ENCODE results near the gene RPS6KB2. TPM values are rescaled to one million over a fixed set of nuclear protein-coding genes. Genes with fewer than 3 reads are reported as not detected.
"Not testable (repeated sequence)": the region's sequence is repeated elsewhere in the genome, so short reads cannot be mapped to it uniquely, and the experiment has no call there.

The RPS6KB2 gene
- total and polyA plus RNA-seq, 2 of the 4 experiments (the other 2 are of a cell fraction), result 50.7 to 58.4 TPM

- dilution Hi-C loops (cut with HindIII; ENCODE audit: low sequenced_read_pairs, unreplicated experiment), result no loop called here
- no peak overlapping the region for H4K8ac ChIP-seq (ENCODE audit: low read depth in 2 of 2, low read length in 2 of 2)
- H3K27ac ChIP-seq (ENCODE audit: insufficient read depth, low read length), result no peak overlapping the region
- no peak overlapping the region for H2BK15ac ChIP-seq (ENCODE audit: low read depth, low read length)
- peak overlapping the region; percentile 72 for H2AK9ac ChIP-seq (replicated peaks; ENCODE audit: low read depth, low read length, poor library complexity)
- H3K27me3 ChIP-seq (ENCODE audit: control insufficient read depth, insufficient read depth, low read length), result peaks cover 3% of the 10 kb centered on the region
- H3K36me3 ChIP-seq (ENCODE audit: control insufficient read depth, insufficient read depth, low read length), result no peaks in the 10 kb centered on the region
- no peaks in the 10 kb centered on the region for H3K9me1 ChIP-seq (ENCODE audit: insufficient read depth, low read length)
- H2AK5ac ChIP-seq (ENCODE audit: low read depth, low read length), result no peak overlapping the region
- no peak overlapping the region for H4K91ac ChIP-seq (ENCODE audit: insufficient read depth, low read depth, low read length)
- BruUV-seq (replicated peaks), result no TSS peak
- H4K5ac ChIP-seq (ENCODE audit: low read depth, low read length), result no peak overlapping the region
- H3K14ac ChIP-seq (replicated peaks; ENCODE audit: low read depth, low read length), result no peak overlapping the region
- no peak overlapping the region for H3K4ac ChIP-seq (ENCODE audit: low read depth, low read length)
- no peak overlapping the region for H2BK5ac ChIP-seq (ENCODE audit: low read depth, low read length, poor library complexity, severe bottlenecking)
- peaks cover 0 to 8% of the 10 kb centered on the region in 2 experiments; a peak in 2 of 4 replicates for H3K79me1 ChIP-seq (ENCODE audit: low read depth in 1 of 2, low read length in 2 of 2)
- no peak overlapping the region for H3K9ac ChIP-seq (ENCODE audit: low read depth, low read length)
- no peak overlapping the region for H3K18ac ChIP-seq (ENCODE audit: low read depth, low read length)
- H3K4me3 ChIP-seq (ENCODE audit: insufficient read depth, low read depth, low read length), result no peak overlapping the region
- DNase-seq (no peak), ATAC-seq (ENCODE audit: low read depth) (no peak)
- peaks cover 4% of the 10 kb centered on the region for H3K4me1 ChIP-seq (ENCODE audit: control insufficient read depth, insufficient read depth, low read length)
- TF ChIP-seq RCOR1 (IDR thresholded peaks at IDR 0.05; ENCODE audit: insufficient replicate concordance, low read length) (no peak), RFX5 (IDR thresholded peaks at IDR 0.05; ENCODE audit: low read depth, low read length) (no peak), CTCF (conservative IDR thresholded peaks at IDR 0.05; ENCODE audit: low read depth, low read length) (no peak), RAD21 (IDR thresholded peaks at IDR 0.05; ENCODE audit: low read length) (no peak), MAFK (IDR thresholded peaks at IDR 0.05; ENCODE audit: low read depth, low read length) (no peak), FOS (IDR thresholded peaks at IDR 0.05; ENCODE audit: low read depth, low read length) (no peak), CEBPB (IDR thresholded peaks at IDR 0.05; ENCODE audit: low read depth, low read length) (no peak), SMC3 (IDR thresholded peaks at IDR 0.05; ENCODE audit: low read depth, low read length) (no peak), CHD1 (IDR thresholded peaks at IDR 0.05; ENCODE audit: low read depth, low read length) (no peak)
- H2BK120ac ChIP-seq (ENCODE audit: low read depth, low read length), result no peak overlapping the region
- no peaks in the 10 kb centered on the region for H3K9me3 ChIP-seq (ENCODE audit: control insufficient read depth, insufficient read depth, low read length)
- H2AFZ ChIP-seq (replicated peaks; ENCODE audit: low read length, poor library complexity), result no peak overlapping the region
- H2BK20ac ChIP-seq (ENCODE audit: low read depth, low read length), result no peak overlapping the region
- no peak overlapping the region for H3K4me2 ChIP-seq (ENCODE audit: low read depth, low read length)
- POLR2A ChIA-PET (ENCODE audit: unreplicated experiment), result no interaction called here
- CTCF ChIA-PET, result interaction anchor here (0.6 kb wide), 1 partner anchor 72 kb away, joined by 3 read pairs; no protein-coding TSS in a partner anchor
- WGBS, 2 experiments (ENCODE audit: extremely low coverage in 2 of 2, insufficient read length in 1 of 2), result no CpG with 5 or more reads among the region's 7 CpGs
- no peak overlapping the region for H3K23ac ChIP-seq (ENCODE audit: low read depth, low read length)
- in situ Hi-C loops (cut with MboI; ENCODE audit: low sequenced_read_pairs), result no loop called here
- intact Hi-C loops (cut with micrococcal nuclease), result no loop called here
- no peaks in the 10 kb centered on the region for H4K20me1 ChIP-seq (ENCODE audit: insufficient read depth, low read length)
- no peak overlapping the region for H3K56ac ChIP-seq (ENCODE audit: extremely low read depth, insufficient read depth, low read length)
These were observed 44.6 kb downstream of the RPS6KB2 start for GRCh38 chr11:67472882-67473281.

- BruUV-seq (replicated peaks); H3K27me3 ChIP-seq (ENCODE audit: control insufficient read depth, insufficient read depth, low read length); H3K9me3 ChIP-seq (ENCODE audit: control insufficient read depth, insufficient read depth, low read length); H3K79me1 ChIP-seq (ENCODE audit: low read depth in 1 of 2, low read length in 2 of 2); ATAC-seq (ENCODE audit: low read depth); H2BK5ac ChIP-seq (ENCODE audit: low read depth, low read length, poor library complexity, severe bottlenecking); H3K23ac ChIP-seq (ENCODE audit: low read depth, low read length); H3K4me1 ChIP-seq (ENCODE audit: control insufficient read depth, insufficient read depth, low read length); H3K4ac ChIP-seq (ENCODE audit: low read depth, low read length); H4K20me1 ChIP-seq (ENCODE audit: insufficient read depth, low read length); H3K9me1 ChIP-seq (ENCODE audit: insufficient read depth, low read length); H3K36me3 ChIP-seq (ENCODE audit: control insufficient read depth, insufficient read depth, low read length); H2AFZ ChIP-seq (replicated peaks; ENCODE audit: low read length, poor library complexity); intact Hi-C loops (cut with micrococcal nuclease); H3K14ac ChIP-seq (replicated peaks; ENCODE audit: low read depth, low read length); H3K18ac ChIP-seq (ENCODE audit: low read depth, low read length); H4K5ac ChIP-seq (ENCODE audit: low read depth, low read length); POLR2A ChIA-PET (ENCODE audit: unreplicated experiment); DNase-seq; H2BK15ac ChIP-seq (ENCODE audit: low read depth, low read length); H3K4me2 ChIP-seq (ENCODE audit: low read depth, low read length); H2BK120ac ChIP-seq (ENCODE audit: low read depth, low read length); H2AK9ac ChIP-seq (replicated peaks; ENCODE audit: low read depth, low read length, poor library complexity); H4K8ac ChIP-seq (ENCODE audit: low read depth in 2 of 2, low read length in 2 of 2); in situ Hi-C loops (cut with MboI; ENCODE audit: low sequenced_read_pairs); H2BK20ac ChIP-seq (ENCODE audit: low read depth, low read length); H3K56ac ChIP-seq (ENCODE audit: extremely low read depth, insufficient read depth, low read length); dilution Hi-C loops (cut with HindIII; ENCODE audit: low sequenced_read_pairs, unreplicated experiment); H3K9ac ChIP-seq (ENCODE audit: low read depth, low read length); H3K4me3 ChIP-seq (ENCODE audit: insufficient read depth, low read depth, low read length); H3K27ac ChIP-seq (ENCODE audit: insufficient read depth, low read length); H2AK5ac ChIP-seq (ENCODE audit: low read depth, low read length); H4K91ac ChIP-seq (ENCODE audit: insufficient read depth, low read depth, low read length): not testable (repeated sequence)
- CTCF ChIA-PET, result interaction anchor here (0.6 kb wide), 1 partner anchor 95 kb away, joined by 4 read pairs; no protein-coding TSS in a partner anchor
- 89% methylated on average over 7 of the region's 10 CpGs; no CpG with 5 or more reads in 1 of the 2 experiments for whole genome bisulfite sequencing, 2 experiments (ENCODE audit: extremely low coverage in 2 of 2, insufficient read length in 1 of 2)
These were observed 48.4 kb downstream of the RPS6KB2 start for GRCh38 chr11:67476692-67477091.
